Mammary epithelial cell (primary cell): ENCODE results near the gene OR2H1.

Experiments
- CTCF ChIP-seq, 2 donors: IDR thresholded peaks in 1 of 2; conservative IDR thresholded peaks in 1 of 2; 2 replicates each; pipeline ENCODE4 v1.5.1; 2011 to 2012; ENCODE audit warnings: inconsistent platforms in 2 of 2, low read length in 2 of 2, mild to moderate bottlenecking in 2 of 2, control low read depth in 1 of 2, low read depth in 1 of 2; ENCODE audit not compliant: insufficient read depth in 1 of 2; ENCODE audit errors: extremely low read depth in 1 of 2
- EZH2 ChIP-seq: IDR thresholded peaks from 2 replicates; pipeline ENCODE4 v1.6.1; 2012; ENCODE audit warnings: low read length, inconsistent platforms, borderline replicate concordance

GRCh38 chr6:29500594-29500993 lies 43.6 kb downstream of the OR2H1 start:
- no peak for TF ChIP-seq CTCF (conservative IDR thresholded peaks at IDR 0.05 in 1 of 2, IDR thresholded peaks at IDR 0.05 in 1 of 2; ENCODE audit: extremely low read depth in 1 of 2, insufficient read depth in 1 of 2, low read depth in 1 of 2, low read length in 2 of 2)
- TF ChIP-seq EZH2 = no peak
